Measurements from ENCODE around the gene MTFR1L.
A peak's percentile ranks its signal among the peaks of the same experiment; 100 is the strongest.

The MTFR1L gene

DNA sequence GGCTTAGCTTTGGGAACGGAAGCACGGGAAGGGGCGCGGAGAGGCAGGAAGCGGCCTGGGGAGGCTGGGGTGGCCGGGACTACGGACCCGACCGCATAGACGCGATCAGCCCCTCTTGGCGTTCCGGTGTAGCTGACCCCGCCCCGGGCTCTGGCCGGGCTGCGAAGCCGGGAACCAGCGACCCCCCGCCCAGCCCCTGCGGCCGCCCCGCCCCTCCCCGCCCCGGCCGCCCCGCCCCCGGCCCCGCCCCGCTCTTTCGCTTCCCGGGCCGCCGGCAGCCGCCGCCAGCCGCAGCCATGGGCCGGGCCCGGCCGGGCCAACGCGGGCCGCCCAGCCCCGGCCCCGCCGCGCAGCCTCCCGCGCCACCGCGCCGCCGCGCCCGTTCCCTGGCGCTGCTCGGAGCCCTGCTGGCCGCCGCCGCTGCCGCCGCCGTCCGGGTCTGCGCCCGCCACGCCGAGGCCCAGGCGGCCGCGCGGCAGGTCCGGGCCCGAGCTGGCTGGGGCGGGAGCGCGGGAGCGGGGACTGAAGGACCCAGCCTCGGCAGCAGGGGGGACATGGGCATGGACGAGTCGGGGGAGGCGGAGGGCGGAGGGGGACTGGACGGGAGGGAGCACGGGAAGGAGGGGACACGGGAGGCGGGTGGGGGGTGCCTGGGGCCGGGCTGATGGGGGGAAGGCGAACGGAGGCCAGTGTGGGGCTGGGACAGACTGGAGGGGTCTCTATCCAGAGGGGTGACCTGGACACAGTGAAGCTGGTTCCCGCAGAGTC, 19.6 kb upstream of the MTFR1L start, which contains the start of gene SELENON:
Gene SELENON, plus strand, starts transcription at position 259 of the 768 bp plus-strand sequence. Its CDS starts 38 bp downstream, at position 297.
- TF ChIP-seq NFIC (IDR thresholded peaks at IDR 0.05) (no peak), ZBTB7A (IDR thresholded peaks at IDR 0.05; ENCODE audit: low read depth) (peak; percentile 82)

DNA sequence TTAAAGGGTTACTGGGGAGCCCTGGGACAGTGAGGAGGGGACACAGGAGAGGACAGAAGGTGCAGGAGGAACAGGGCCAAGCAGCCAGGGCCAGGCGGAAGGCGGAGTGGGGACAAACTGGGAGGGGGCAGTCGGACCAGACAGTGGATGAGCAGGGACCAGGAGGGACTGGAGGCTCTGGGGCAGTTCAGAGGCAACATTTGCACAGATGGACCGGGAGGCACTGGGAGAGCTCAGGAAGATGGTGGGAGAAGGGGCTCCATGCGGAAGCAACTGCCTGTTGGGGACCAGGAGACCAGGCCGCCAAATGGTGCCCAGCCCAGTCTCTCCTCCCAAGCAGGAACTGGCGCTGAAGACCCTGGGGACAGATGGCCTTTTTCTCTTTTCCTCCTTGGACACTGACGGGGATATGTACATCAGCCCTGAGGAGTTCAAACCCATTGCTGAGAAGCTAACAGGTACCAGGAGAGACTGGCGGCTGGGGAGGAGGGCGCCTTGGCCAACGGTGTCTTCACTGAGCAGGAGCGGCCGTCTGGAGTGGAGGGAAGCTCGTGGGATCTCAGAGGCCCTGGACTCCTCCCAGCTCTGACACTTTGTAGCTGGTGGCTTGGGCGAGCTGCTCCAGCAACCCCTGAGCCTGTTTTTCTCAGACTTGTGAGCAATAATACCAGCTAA, 18.9 kb upstream of the MTFR1L start:
- TF ChIP-seq EGR1 (IDR thresholded peaks at IDR 0.05) (no peak), RAD21 (IDR thresholded peaks at IDR 0.05; ENCODE audit: low read depth) (no peak), CREB1 (IDR thresholded peaks at IDR 0.05; ENCODE audit: low read depth) (no peak), NFIC (IDR thresholded peaks at IDR 0.05) (no peak), FOXM1 (IDR thresholded peaks at IDR 0.05; ENCODE audit: borderline replicate concordance, low read depth) (no peak), CEBPB (IDR thresholded peaks at IDR 0.05) (no peak), EP300 (IDR thresholded peaks at IDR 0.05; ENCODE audit: borderline replicate concordance) (no peak), TEAD4 (IDR thresholded peaks at IDR 0.05) (no peak), TCF12 (IDR thresholded peaks at IDR 0.05; ENCODE audit: low read depth) (no peak), YY1 (IDR thresholded peaks at IDR 0.05; ENCODE audit: low read depth) (no peak)
- TF ChIP-seq, protein P1, sequence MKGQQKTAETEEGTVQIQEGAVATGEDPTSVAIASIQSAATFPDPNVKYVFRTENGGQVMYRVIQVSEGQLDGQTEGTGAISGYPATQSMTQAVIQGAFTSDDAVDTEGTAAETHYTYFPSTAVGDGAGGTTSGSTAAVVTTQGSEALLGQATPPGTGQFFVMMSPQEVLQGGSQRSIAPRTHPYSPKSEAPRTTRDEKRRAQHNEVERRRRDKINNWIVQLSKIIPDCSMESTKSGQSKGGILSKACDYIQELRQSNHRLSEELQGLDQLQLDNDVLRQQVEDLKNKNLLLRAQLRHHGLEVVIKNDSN (IDR thresholded peaks at IDR 0.05): no peak
- TF ChIP-seq, protein P2, sequence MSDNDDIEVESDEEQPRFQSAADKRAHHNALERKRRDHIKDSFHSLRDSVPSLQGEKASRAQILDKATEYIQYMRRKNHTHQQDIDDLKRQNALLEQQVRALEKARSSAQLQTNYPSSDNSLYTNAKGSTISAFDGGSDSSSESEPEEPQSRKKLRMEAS (IDR thresholded peaks at IDR 0.05): no peak

DNA sequence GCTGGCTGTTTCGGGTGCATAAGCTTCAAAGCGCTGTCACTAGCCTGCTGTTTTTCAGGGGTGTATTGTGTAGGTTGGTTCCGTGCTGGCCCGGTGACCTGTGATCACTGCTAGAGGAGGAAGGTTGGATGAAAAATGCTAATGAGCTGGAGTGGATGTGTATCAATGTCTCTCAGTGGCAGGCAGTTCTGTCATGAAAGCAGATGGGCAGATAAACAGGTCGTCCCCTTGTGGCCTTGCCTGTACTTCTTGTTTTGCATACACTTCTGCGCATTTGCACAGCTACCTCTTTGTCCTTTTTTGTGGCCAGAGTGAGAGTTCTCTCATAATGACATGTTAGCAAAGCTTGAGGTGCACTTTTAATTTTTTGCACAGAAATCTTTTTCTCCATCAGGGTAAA, 16.8 kb upstream of the MTFR1L start:
- no peak for TF ChIP-seq EP300 (IDR thresholded peaks at IDR 0.05; ENCODE audit: borderline replicate concordance)
- TF ChIP-seq ZBTB7A (IDR thresholded peaks at IDR 0.05; ENCODE audit: low read depth): no peak
- TF ChIP-seq, protein P1 (IDR thresholded peaks at IDR 0.05): no peak
- no peak for TF ChIP-seq FOXM1 (IDR thresholded peaks at IDR 0.05; ENCODE audit: borderline replicate concordance, low read depth)
- TF ChIP-seq YY1 (IDR thresholded peaks at IDR 0.05; ENCODE audit: low read depth): no peak
- TF ChIP-seq TEAD4 (IDR thresholded peaks at IDR 0.05): no peak
- TF ChIP-seq EGR1 (IDR thresholded peaks at IDR 0.05): no peak
- TF ChIP-seq, protein P3, sequence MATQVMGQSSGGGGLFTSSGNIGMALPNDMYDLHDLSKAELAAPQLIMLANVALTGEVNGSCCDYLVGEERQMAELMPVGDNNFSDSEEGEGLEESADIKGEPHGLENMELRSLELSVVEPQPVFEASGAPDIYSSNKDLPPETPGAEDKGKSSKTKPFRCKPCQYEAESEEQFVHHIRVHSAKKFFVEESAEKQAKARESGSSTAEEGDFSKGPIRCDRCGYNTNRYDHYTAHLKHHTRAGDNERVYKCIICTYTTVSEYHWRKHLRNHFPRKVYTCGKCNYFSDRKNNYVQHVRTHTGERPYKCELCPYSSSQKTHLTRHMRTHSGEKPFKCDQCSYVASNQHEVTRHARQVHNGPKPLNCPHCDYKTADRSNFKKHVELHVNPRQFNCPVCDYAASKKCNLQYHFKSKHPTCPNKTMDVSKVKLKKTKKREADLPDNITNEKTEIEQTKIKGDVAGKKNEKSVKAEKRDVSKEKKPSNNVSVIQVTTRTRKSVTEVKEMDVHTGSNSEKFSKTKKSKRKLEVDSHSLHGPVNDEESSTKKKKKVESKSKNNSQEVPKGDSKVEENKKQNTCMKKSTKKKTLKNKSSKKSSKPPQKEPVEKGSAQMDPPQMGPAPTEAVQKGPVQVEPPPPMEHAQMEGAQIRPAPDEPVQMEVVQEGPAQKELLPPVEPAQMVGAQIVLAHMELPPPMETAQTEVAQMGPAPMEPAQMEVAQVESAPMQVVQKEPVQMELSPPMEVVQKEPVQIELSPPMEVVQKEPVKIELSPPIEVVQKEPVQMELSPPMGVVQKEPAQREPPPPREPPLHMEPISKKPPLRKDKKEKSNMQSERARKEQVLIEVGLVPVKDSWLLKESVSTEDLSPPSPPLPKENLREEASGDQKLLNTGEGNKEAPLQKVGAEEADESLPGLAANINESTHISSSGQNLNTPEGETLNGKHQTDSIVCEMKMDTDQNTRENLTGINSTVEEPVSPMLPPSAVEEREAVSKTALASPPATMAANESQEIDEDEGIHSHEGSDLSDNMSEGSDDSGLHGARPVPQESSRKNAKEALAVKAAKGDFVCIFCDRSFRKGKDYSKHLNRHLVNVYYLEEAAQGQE (IDR thresholded peaks at IDR 0.05; ENCODE audit: low read depth): no peak
- no peak for TF ChIP-seq CREB1 (IDR thresholded peaks at IDR 0.05; ENCODE audit: low read depth)
- no peak for TF ChIP-seq RAD21 (IDR thresholded peaks at IDR 0.05; ENCODE audit: low read depth)

DNA sequence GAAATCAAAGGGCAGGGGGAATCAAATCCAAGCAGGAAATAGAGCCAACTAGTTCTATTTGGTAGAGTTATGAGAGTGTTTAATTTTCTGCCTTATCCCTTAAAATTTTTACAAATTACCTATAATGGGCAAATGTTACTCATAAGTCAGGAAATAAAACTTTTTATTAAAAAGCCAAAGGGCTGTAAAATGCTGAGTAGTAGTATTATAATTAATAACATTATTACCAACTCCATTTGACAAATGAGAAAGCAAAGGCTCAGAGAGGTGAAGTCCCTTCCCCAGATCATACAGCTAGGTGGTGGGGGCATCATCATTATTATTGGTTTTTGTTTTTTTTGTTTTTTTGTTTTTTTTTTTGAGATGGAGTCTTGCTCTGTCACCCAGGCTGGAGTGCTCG, 16.4 kb upstream of the MTFR1L start:
- TF ChIP-seq CREB1 (IDR thresholded peaks at IDR 0.05; ENCODE audit: low read depth): no peak
- TF ChIP-seq CEBPB (IDR thresholded peaks at IDR 0.05): no peak
- TF ChIP-seq FOXM1 (IDR thresholded peaks at IDR 0.05; ENCODE audit: borderline replicate concordance, low read depth): no peak
- no peak for TF ChIP-seq TAF1 (IDR thresholded peaks at IDR 0.05; ENCODE audit: low read depth)
- TF ChIP-seq ZBTB7A (IDR thresholded peaks at IDR 0.05; ENCODE audit: low read depth): no peak
- no peak for TF ChIP-seq YY1 (IDR thresholded peaks at IDR 0.05; ENCODE audit: low read depth)
- no peak for TF ChIP-seq EP300 (IDR thresholded peaks at IDR 0.05; ENCODE audit: borderline replicate concordance)
- TF ChIP-seq RAD21 (IDR thresholded peaks at IDR 0.05; ENCODE audit: low read depth): no peak
- TF ChIP-seq, protein P2 (IDR thresholded peaks at IDR 0.05): no peak
- no peak for TF ChIP-seq EGR1 (IDR thresholded peaks at IDR 0.05)
- TF ChIP-seq, protein P3 (IDR thresholded peaks at IDR 0.05; ENCODE audit: low read depth): no peak
- TF ChIP-seq, protein P1 (IDR thresholded peaks at IDR 0.05): no peak
- TF ChIP-seq NFIC (IDR thresholded peaks at IDR 0.05): no peak
- no peak for TF ChIP-seq TEAD4 (IDR thresholded peaks at IDR 0.05)
- TF ChIP-seq TCF12 (IDR thresholded peaks at IDR 0.05; ENCODE audit: low read depth): no peak
